Stomach (tissue), 9 donors: Measurements from ENCODE around the gene CREBRF. TPM values are rescaled to one million over a fixed set of nuclear protein-coding genes. Genes with fewer than 3 reads are reported as not detected.
"Not testable (repeated sequence)": the region's sequence is repeated elsewhere in the genome, so short reads cannot be mapped to it uniquely, and the experiment has no call there.

Experiments
- DNase-seq, 2 donors: peaks; one replicate each; pipeline versions ENCODE4 v3.0.0 to v3.0.0-alpha.2; 2013 to 2019
- H3K27ac ChIP-seq, 5 donors: fragments of 200-600 bp in 4 of 5; sonication (generic) in 4 of 5; one replicate each; pipeline ENCODE4 v1.5.1; 2013 to 2019; ENCODE audit warnings: mild to moderate bottlenecking in 1 of 5, moderate library complexity in 1 of 5
- H3K27me3 ChIP-seq, 3 donors: fragments of 200-600 bp; sonication (generic); one replicate each; pipeline ENCODE4 v1.5.1; 2017 to 2019; ENCODE audit warnings: mixed run types in 1 of 3
- H3K36me3 ChIP-seq, 4 donors: fragments of 200-600 bp; sonication (generic); 1 replicate in 3 of 4; 2 replicates in 1 of 4; pipeline ENCODE4 v1.5.1; 2016 to 2019
- H3K4me1 ChIP-seq, 4 donors: fragments of 200-600 bp; sonication (generic); one replicate each; pipeline ENCODE4 v1.5.1; 2016 to 2019
- H3K4me3 ChIP-seq, 4 donors: fragments of 200-600 bp; sonication (generic) in 3 of 4; one replicate each; pipeline ENCODE4 v1.5.1; 2016 to 2019; ENCODE audit warnings: mild to moderate bottlenecking in 1 of 4
- H3K9me3 ChIP-seq, 4 donors: fragments of 200-600 bp; sonication (generic); one replicate each; pipeline ENCODE4 v1.5.1; 2016 to 2019
- EP300 ChIP-seq: sonication (generic); formaldehyde crosslinking; IDR thresholded peaks from one replicate; pipeline ENCODE4 v1.6.1; 2017; ENCODE audit warnings: antibody characterized with exemption
- POLR2A ChIP-seq, 4 donors: fragments of 450-650 bp; IDR thresholded peaks; one replicate each; pipeline ENCODE4 v1.6.1; 2016; ENCODE audit warnings: antibody characterized with exemption in 4 of 4, control low read depth in 2 of 4, mild to moderate bottlenecking in 1 of 4, moderate library complexity in 1 of 4
- POLR2AphosphoS5 ChIP-seq, 3 donors: sonication (generic); formaldehyde crosslinking; IDR thresholded peaks; one replicate each; pipeline ENCODE4 v1.6.1; 2016; ENCODE audit warnings: antibody characterized with exemption in 3 of 3
- WGBS, 5 donors: extraction: QIAGEN DNeasy Blood & Tissue Kit in 3 of 5; methylation state at CpG; one replicate each; pipeline versions ENCODE4 v1.1.5 to v1.1.7; 2013 to 2018; 5-methylcytosine and 5-hydroxymethylcytosine counted together
- intact Hi-C: fragments of 100-400 bp; cut with DNase I; formaldehyde crosslinking; loops from one replicate; pipeline ENCODE4 v1.15.1; 2023; ENCODE audit warnings: low total_unique reads
- polyA plus RNA-seq, 3 donors: library from polyadenylated mRNA; stranded (reverse); fragments of 200-250 nt; gene quantifications; one replicate each; pipeline ENCODE4 v1.2.3, GENCODE V29; 2013
- total RNA-seq, 5 donors: library from RNA; depleted of rRNA; stranded (reverse); fragments of >200 nt; gene quantifications; one replicate each; pipeline versions ENCODE4 v1.1.0 to v1.2.3, GENCODE V29; 2014 to 2016
- TF ChIP-seq, protein P1 (sequence below), 7 experiments: fragments of 450-650 bp in 4 of 7; fragments of 200-600 bp in 3 of 7; sonication (generic) in 3 of 7; IDR thresholded peaks; one replicate each; pipeline ENCODE4 v1.5.1; 2016 to 2019; ENCODE audit warnings: antibody characterized with exemption in 7 of 7, control low read depth in 2 of 7, mild to moderate bottlenecking in 1 of 7
- donor health status: healthy with polysubstance abuse.
- donor health status: Bipolar disorder and iron deficiency.
- donor health status: healthy.

CREBRF gene
- total and polyA plus RNA-seq, 8 donors: 3.2 to 42.3 (median 20.4) TPM

DNA sequence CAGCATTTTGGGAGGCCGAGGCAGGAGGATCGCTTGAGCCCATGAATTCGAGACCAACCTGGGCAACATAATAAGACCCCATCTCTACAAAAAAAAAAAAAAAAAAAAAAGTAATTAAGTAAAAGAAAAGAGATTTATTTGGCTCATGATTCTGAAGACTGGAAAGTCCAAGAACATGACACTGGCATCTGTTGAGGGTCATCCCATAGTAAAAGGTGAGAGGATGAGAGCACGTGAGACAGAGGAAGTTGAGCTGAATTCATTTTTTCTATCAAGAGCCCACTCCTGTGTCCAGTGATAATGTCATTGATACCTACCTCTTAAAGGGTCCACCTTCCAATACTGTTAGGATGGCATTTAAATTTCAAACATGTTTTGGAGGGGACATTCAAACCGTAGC lies 19.8 kb downstream of the CREBRF start:
- Histone ChIP-seq H3K27ac (no peak overlapping the region), H3K9me3 (no peaks in the 10 kb centered on the region), H3K4me3 (no peak overlapping the region), H3K27me3 (no peaks in the 10 kb centered on the region), H3K36me3 (peaks cover 0 to 5% (median 3%) of the 10 kb centered on the region in 4 donors), H3K4me1 (peaks cover 0 to 68% (median 33%) of the 10 kb centered on the region in 4 donors)
- intact Hi-C loops: no loop called here
- TF ChIP-seq POLR2AphosphoS5 (IDR thresholded peaks at IDR 0.05) (no peak), EP300 (no peak), POLR2A (IDR thresholded peaks at IDR 0.05) (no peak)
- TF ChIP-seq, protein P1, sequence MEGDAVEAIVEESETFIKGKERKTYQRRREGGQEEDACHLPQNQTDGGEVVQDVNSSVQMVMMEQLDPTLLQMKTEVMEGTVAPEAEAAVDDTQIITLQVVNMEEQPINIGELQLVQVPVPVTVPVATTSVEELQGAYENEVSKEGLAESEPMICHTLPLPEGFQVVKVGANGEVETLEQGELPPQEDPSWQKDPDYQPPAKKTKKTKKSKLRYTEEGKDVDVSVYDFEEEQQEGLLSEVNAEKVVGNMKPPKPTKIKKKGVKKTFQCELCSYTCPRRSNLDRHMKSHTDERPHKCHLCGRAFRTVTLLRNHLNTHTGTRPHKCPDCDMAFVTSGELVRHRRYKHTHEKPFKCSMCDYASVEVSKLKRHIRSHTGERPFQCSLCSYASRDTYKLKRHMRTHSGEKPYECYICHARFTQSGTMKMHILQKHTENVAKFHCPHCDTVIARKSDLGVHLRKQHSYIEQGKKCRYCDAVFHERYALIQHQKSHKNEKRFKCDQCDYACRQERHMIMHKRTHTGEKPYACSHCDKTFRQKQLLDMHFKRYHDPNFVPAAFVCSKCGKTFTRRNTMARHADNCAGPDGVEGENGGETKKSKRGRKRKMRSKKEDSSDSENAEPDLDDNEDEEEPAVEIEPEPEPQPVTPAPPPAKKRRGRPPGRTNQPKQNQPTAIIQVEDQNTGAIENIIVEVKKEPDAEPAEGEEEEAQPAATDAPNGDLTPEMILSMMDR (IDR thresholded peaks at IDR 0.05): no peak
- no peak for DNase-seq
- WGBS, 5 donors: 94 to 99% (median 96%) methylated on average over 5 of the region's 5 CpGs

DNA sequence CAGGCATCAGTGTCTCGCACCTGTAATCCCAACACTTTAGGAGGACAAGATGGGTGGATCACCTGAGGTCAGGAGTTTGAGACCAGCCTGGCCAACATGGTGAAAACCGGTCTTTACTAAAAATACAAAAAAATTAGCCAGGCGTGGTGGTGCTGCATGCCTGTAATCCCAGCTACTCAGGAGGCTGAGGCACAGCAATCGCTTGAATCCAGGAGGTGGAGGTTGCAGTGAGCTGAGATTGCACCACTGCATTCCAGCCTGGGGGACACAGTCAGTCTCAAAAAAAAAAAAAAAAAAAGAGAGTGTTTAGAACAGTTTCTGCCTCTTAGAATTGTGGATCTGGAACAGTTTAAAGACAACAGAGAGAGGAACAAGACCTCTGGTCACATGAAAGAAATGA lies 20.3 kb downstream of the CREBRF start:
- peaks cover 0 to 65% (median 33%) of the 10 kb centered on the region in 4 donors for H3K4me1 ChIP-seq
- H3K9me3 ChIP-seq, H3K27ac ChIP-seq, intact Hi-C loops, H3K4me3 ChIP-seq, H3K27me3 ChIP-seq, DNase-seq: not testable (repeated sequence)
- 95 to 99% (median 97%) methylated on average over 4 of the region's 4 CpGs for WGBS, 5 donors
- H3K36me3 ChIP-seq: peaks cover 3 to 10% (median 8%) of the 10 kb centered on the region in 4 donors

GRCh38 chr5:173078878-173079277 lies 22.7 kb downstream of the CREBRF start:
- DNase-seq: no peak
- WGBS, 5 donors: 63 to 84% (median 78%) methylated on average over 3 of the region's 3 CpGs
- no peaks in the 10 kb centered on the region for H3K27me3 ChIP-seq
- intact Hi-C loops: no loop called here
- no peaks in the 10 kb centered on the region for H3K9me3 ChIP-seq
- peaks cover 3 to 33% (median 25%) of the 10 kb centered on the region in 4 donors for H3K36me3 ChIP-seq
- no peak overlapping the region for H3K27ac ChIP-seq
- H3K4me1 ChIP-seq: peaks cover 0 to 49% (median 27%) of the 10 kb centered on the region in 4 donors
- no peak overlapping the region for H3K4me3 ChIP-seq
- TF ChIP-seq POLR2A (IDR thresholded peaks at IDR 0.05): no peak
- no peak for TF ChIP-seq POLR2AphosphoS5 (IDR thresholded peaks at IDR 0.05)
- no peak for TF ChIP-seq EP300
- TF ChIP-seq, protein P1 (IDR thresholded peaks at IDR 0.05): no peak

GRCh38 chr5:173089581-173089980 lies 33.4 kb downstream of the CREBRF start:
- Histone ChIP-seq H3K27me3 (no peaks in the 10 kb centered on the region), H3K4me3 (no peak overlapping the region), H3K9me3 (no peaks in the 10 kb centered on the region), H3K4me1 (peaks cover 5 to 28% (median 18%) of the 10 kb centered on the region in 4 donors), H3K27ac (no peak overlapping the region), H3K36me3 (peaks cover 18 to 81% (median 78%) of the 10 kb centered on the region in 4 donors)
- WGBS, 5 donors: 57 to 82% (median 67%) methylated on average over 1 of the region's 1 CpG
- no peak for TF ChIP-seq EP300
- no peak for TF ChIP-seq POLR2A (IDR thresholded peaks at IDR 0.05)
- TF ChIP-seq, protein P1 (IDR thresholded peaks at IDR 0.05): no peak
- no peak for TF ChIP-seq POLR2AphosphoS5 (IDR thresholded peaks at IDR 0.05)
- no peak for DNase-seq
- intact Hi-C loops: no loop called here

DNA sequence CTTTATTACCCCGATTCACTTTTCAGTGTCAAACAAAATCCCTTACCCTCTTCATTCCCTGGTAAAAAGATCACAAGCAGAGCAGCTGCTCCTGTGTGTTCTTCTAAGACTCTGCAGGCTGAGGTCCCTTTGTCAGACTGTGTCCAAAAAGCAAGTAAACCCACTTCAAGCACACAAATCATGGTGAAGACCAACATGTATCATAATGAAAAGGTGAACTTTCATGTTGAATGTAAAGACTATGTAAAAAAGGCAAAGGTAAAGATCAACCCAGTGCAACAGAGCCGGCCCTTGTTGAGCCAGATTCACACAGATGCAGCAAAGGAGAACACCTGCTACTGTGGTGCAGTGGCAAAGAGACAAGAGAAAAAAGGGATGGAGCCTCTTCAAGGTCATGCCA lies 34.5 kb downstream of the CREBRF start:
- intact Hi-C loops: no loop called here
- no peak overlapping the region for H3K27ac ChIP-seq

More for the DNA sequence above, 34.5 kb downstream of the CREBRF start:
- no peak for DNase-seq
- no peaks in the 10 kb centered on the region for H3K27me3 ChIP-seq
- WGBS, 5 donors: 86 to 98% (median 91%) methylated on average over 2 of the region's 2 CpGs
- H3K4me1 ChIP-seq: peaks cover 8 to 36% (median 21%) of the 10 kb centered on the region in 4 donors
- no peaks in the 10 kb centered on the region for H3K9me3 ChIP-seq
- H3K4me3 ChIP-seq: no peak overlapping the region
- peaks cover 18 to 70% (median 67%) of the 10 kb centered on the region in 4 donors for H3K36me3 ChIP-seq
- TF ChIP-seq POLR2AphosphoS5 (IDR thresholded peaks at IDR 0.05) (no peak), POLR2A (IDR thresholded peaks at IDR 0.05) (no peak), EP300 (no peak)
- TF ChIP-seq, protein P1 (IDR thresholded peaks at IDR 0.05): no peak
